Transverse colon (tissue), 4 donors: Measurements from ENCODE around the gene TBCK. TPM values are rescaled to one million over a fixed set of nuclear protein-coding genes. Genes with fewer than 3 reads are reported as not detected.

Experiments used
- DNase-seq: peaks from one replicate; pipeline ENCODE4 v3.0.0-alpha.2; 2019
- H3K27ac ChIP-seq, 4 donors: fragments of 200-600 bp; sonication (generic); 2 replicates each; pipeline ENCODE4 v1.5.1; 2016 to 2018; ENCODE audit warnings: inconsistent platforms in 4 of 4
- H3K27me3 ChIP-seq: fragments of 200-600 bp; sonication (generic); 2 replicates; pipeline ENCODE4 v1.5.1; 2017; ENCODE audit warnings: inconsistent platforms
- H3K36me3 ChIP-seq, 4 donors: fragments of 200-600 bp; sonication (generic); 2 replicates each; pipeline ENCODE4 v1.5.1; 2017 to 2019; ENCODE audit warnings: inconsistent platforms in 4 of 4
- H3K4me1 ChIP-seq, 4 donors: fragments of 200-600 bp; sonication (generic); 2 replicates each; pipeline ENCODE4 v1.5.1; 2017 to 2020; ENCODE audit warnings: inconsistent platforms in 4 of 4
- H3K4me3 ChIP-seq, 4 donors: fragments of 200-600 bp; sonication (generic); 1 replicate in 1 of 4; 2 replicates in 3 of 4; pipeline versions ENCODE4 v1.5.1 to v1.6.1; 2017 to 2019; ENCODE audit warnings: inconsistent platforms in 4 of 4
- H3K9me3 ChIP-seq, 2 donors: fragments of 200-600 bp; sonication (generic); 2 replicates each; pipeline ENCODE4 v1.5.1; 2017 to 2019; ENCODE audit warnings: inconsistent platforms in 2 of 2
- EP300 ChIP-seq: sonication (generic); formaldehyde crosslinking; IDR thresholded peaks from one replicate; pipeline ENCODE4 v1.6.1; 2017; ENCODE audit warnings: antibody characterized with exemption, low read depth
- POLR2A ChIP-seq: fragments of 450-650 bp; IDR thresholded peaks from one replicate; pipeline ENCODE4 v1.6.1; 2016; ENCODE audit warnings: antibody characterized with exemption, mild to moderate bottlenecking, moderate library complexity
- POLR2AphosphoS5 ChIP-seq, 3 donors: sonication (generic); formaldehyde crosslinking; IDR thresholded peaks; one replicate each; pipeline ENCODE4 v1.6.1; 2016; ENCODE audit warnings: antibody characterized with exemption in 3 of 3
- WGBS, 2 donors: methylation state at CpG; one replicate each; pipeline ENCODE4 v1.1.5; 2018; ENCODE audit warnings: low coverage in 1 of 2; 5-methylcytosine and 5-hydroxymethylcytosine counted together
- in situ Hi-C, 4 donors: fragments of 200-750 bp; cut with MboI; loops; one replicate each; pipeline versions ENCODE4 v1.15.0 to v1.15.1; 2017; ENCODE audit warnings: low sequenced_read_pairs in 3 of 4, low pct_ligation_motif_present in 1 of 4, low pct_unique_long_range_greater_than_20kb in 1 of 4
- intact Hi-C: fragments of 100-400 bp; cut with DNase I; formaldehyde crosslinking; loops from one replicate; pipeline ENCODE4 v1.15.1; 2023; ENCODE audit warnings: low total_unique reads
- total RNA-seq, 4 donors: library from RNA; depleted of rRNA; stranded (reverse); fragments of >200 nt; gene quantifications; one replicate each; pipeline ENCODE4 v1.1.0, GENCODE V29; 2016
- TF ChIP-seq, protein P1 (sequence below), 5 experiments: fragments of 200-600 bp in 3 of 5; fragments of 450-650 bp in 2 of 5; sonication (generic) in 3 of 5; IDR thresholded peaks; 1 replicate in 2 of 5; 2 replicates in 3 of 5; pipeline ENCODE4 v1.5.1; 2016 to 2017; ENCODE audit warnings: antibody characterized with exemption in 5 of 5, inconsistent platforms in 3 of 5, mild to moderate bottlenecking in 2 of 5, moderate library complexity in 1 of 5

TBCK gene
- total RNA-seq, 4 donors from 2014 or later = 31.0 to 82.7 (median 51.4) TPM

DNA sequence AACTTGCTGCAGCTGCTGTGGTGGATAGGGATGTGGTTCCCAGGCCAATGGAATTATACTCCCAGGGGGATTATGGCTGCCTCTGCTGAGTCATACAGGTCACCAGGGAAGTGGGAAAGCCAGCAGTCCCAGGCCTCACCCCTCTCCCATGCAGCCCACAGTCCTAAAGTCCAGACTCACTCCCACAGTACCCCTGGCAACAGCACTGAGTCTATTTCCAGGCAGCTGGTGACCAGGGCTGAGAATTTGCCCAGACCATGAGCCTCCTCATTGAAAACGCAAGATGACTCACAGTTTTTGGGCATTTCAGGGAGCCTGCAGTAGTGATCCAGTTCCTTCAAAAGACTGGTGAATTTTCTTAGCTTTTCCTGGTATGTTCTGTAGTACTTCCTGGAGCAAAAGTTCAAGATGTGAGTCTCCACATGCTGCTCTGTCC, 283.1 kb downstream of the TBCK start:
- no peaks in the 10 kb centered on the region for H3K27me3 ChIP-seq
- peaks cover 0 to 7% of the 10 kb centered on the region in 2 donors for H3K9me3 ChIP-seq
- in situ Hi-C loops (no loop called here), intact Hi-C loops (no loop called here)
- no peaks in the 10 kb centered on the region for H3K36me3 ChIP-seq
- H3K27ac ChIP-seq = no peak overlapping the region
- H3K4me1 ChIP-seq = no peaks in the 10 kb centered on the region
- no peak for DNase-seq
- H3K4me3 ChIP-seq = no peak overlapping the region
- TF ChIP-seq, protein P1, sequence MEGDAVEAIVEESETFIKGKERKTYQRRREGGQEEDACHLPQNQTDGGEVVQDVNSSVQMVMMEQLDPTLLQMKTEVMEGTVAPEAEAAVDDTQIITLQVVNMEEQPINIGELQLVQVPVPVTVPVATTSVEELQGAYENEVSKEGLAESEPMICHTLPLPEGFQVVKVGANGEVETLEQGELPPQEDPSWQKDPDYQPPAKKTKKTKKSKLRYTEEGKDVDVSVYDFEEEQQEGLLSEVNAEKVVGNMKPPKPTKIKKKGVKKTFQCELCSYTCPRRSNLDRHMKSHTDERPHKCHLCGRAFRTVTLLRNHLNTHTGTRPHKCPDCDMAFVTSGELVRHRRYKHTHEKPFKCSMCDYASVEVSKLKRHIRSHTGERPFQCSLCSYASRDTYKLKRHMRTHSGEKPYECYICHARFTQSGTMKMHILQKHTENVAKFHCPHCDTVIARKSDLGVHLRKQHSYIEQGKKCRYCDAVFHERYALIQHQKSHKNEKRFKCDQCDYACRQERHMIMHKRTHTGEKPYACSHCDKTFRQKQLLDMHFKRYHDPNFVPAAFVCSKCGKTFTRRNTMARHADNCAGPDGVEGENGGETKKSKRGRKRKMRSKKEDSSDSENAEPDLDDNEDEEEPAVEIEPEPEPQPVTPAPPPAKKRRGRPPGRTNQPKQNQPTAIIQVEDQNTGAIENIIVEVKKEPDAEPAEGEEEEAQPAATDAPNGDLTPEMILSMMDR (IDR thresholded peaks at IDR 0.05) = no peak
- TF ChIP-seq POLR2AphosphoS5 (IDR thresholded peaks at IDR 0.05) (no peak), EP300 (no peak), POLR2A (no peak)
- WGBS, 2 donors = 67% methylated on average over 1 of the region's 1 CpG; no CpG with 5 or more reads in 1 of the 2 donors

DNA sequence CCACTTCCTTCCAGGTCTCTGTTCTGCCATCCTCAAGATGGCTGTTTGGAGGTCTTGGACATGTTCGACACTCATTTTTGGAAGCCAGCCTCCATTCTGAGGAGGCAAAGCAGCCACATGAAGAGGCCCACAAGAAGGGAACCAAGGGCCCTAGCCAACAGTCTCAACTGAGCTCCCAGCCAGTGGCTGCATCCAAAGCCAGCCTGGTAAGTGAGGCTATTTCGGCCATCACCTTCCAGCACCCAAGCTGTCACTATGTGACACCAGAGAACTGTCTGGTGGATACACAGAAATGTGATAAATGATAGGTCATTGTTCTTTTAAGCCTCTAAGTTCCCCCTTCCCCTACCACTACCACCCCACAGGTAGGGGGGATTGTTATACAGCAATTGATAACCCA, 293.6 kb downstream of the TBCK start:
- Histone ChIP-seq H3K4me3 (no peak overlapping the region), H3K9me3 (no peaks in the 10 kb centered on the region), H3K27ac (no peak overlapping the region), H3K36me3 (no peaks in the 10 kb centered on the region), H3K4me1 (no peaks in the 10 kb centered on the region), H3K27me3 (no peaks in the 10 kb centered on the region)
- intact Hi-C loops (no loop called here), in situ Hi-C loops (no loop called here)
- TF ChIP-seq EP300 = no peak
- TF ChIP-seq POLR2A = no peak
- TF ChIP-seq POLR2AphosphoS5 (IDR thresholded peaks at IDR 0.05) = no peak
- TF ChIP-seq, protein P1 (IDR thresholded peaks at IDR 0.05) = no peak
- DNase-seq = no peak
- 88% methylated on average over 2 of the region's 2 CpGs; no CpG with 5 or more reads in 1 of the 2 donors for WGBS, 2 donors

DNA sequence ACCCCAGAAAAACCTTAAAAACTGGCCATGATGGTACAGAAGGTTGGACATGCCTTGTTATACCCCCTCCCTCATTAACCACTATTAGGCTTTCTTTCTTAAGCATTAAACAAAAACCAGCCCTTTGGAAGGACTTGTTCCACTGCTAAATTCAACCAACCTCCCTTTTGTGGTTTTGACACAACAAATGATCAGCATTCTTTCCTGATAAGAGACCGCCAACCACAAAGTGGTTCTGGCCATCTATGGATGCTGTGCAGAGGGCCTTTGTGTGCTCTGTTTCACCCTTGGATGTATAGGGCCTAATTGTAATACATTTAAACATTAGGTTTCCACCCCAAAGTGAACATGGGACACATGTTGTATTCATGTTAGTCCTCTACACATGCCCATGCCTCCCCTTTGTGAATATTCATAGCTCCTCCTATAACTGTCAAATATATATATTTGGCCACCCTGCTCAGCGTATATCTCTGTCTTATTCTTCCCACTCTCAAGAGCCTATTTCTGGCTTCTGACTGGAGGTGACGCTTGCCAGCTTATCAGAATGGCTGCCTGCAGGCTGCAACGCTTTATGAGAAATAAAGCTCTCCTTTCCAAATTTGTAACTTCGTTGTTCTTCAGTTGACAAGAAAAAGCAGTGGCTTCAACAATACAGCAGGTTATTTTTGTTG, 294.1 kb downstream of the TBCK start:
- Histone ChIP-seq H3K36me3 (no peaks in the 10 kb centered on the region), H3K9me3 (no peaks in the 10 kb centered on the region), H3K4me3 (no peak overlapping the region), H3K27ac (no peak overlapping the region), H3K4me1 (no peaks in the 10 kb centered on the region), H3K27me3 (no peaks in the 10 kb centered on the region)
- DNase-seq = no peak
- WGBS, 2 donors = 67 to 72% methylated on average over 3 to 5 of the region's 5 CpGs
- intact Hi-C loops = no loop called here
- in situ Hi-C loops = no loop called here
- TF ChIP-seq POLR2A = no peak
- TF ChIP-seq, protein P1 (IDR thresholded peaks at IDR 0.05) = no peak

DNA sequence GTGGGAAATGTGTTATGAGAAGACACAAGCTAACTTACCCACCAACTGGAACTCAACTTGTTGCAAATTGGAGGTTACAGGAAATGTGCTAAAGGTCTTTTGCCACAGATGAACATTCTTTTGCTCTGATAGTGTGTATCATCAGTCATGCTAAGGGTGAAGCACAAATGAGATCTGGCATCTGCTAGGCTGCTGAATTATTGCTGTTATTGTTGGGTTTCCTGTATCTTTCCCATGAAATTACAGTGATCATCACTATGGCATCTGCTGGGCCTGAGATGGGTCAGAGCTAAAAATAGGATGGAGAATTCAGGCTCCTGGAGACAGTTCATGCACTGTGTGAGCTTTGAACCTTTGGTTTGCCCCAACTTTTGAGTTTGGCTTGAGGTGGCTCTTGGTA, 296.2 kb downstream of the TBCK start:
- no peaks in the 10 kb centered on the region for H3K36me3 ChIP-seq
- TF ChIP-seq POLR2AphosphoS5 (IDR thresholded peaks at IDR 0.05) (no peak), EP300 (no peak), POLR2A (no peak)
- TF ChIP-seq, protein P1 (IDR thresholded peaks at IDR 0.05) = no peak
- H3K9me3 ChIP-seq = no peaks in the 10 kb centered on the region
- H3K27me3 ChIP-seq = no peaks in the 10 kb centered on the region
- DNase-seq = no peak
- no peaks in the 10 kb centered on the region for H3K4me1 ChIP-seq
- no peak overlapping the region for H3K27ac ChIP-seq
- H3K4me3 ChIP-seq = no peak overlapping the region
- intact Hi-C loops (no loop called here), in situ Hi-C loops (no loop called here)
